ENCODE measurements around the gene OSBPL10. TPM values are rescaled to one million over a fixed set of nuclear protein-coding genes. Genes with fewer than 3 reads are reported as not detected.

The OSBPL10 gene
- total RNA-seq, 1 donor from 2014 or later, result 8.4 TPM

DNA sequence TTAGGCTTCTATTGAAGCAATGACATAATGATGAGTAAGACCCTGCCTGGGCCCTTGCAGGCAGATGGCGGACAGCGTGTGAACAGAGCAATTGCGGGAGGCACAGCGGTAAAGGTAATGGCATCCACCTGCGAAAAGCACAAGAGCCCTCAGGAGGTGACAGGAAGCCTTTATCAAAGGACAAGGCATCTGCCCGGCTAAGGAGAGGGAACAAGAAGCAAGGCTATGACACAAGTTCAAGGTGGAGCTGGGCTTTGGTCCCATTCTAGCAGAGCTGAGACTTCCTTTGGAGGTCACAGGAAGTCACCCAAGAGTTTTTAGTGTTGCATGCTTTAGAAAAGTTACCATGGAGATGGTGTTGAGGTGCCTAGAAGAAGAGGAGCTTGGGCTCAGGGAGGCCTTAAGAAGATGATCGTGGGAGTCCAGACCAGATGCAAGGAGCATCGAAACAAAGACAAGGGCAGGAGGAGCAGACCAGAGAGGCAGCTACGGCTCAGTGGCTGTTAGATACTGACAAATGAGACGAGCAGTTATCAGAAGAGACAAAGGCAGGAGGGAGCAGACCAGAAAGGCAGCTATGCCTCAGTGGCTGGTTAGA is 34.5 kb downstream of the OSBPL10 start:
- H3K4me3 Mint-ChIP-seq, result no peak overlapping the region
- Histone ChIP-seq H3K36me3 (no peaks in the 10 kb centered on the region), H3K9ac (no peak overlapping the region), H2AFZ (replicated peaks) (no peak overlapping the region), H3K4me3 (no peak overlapping the region), H3K27ac (no peak overlapping the region), H3K9me3 (ENCODE audit: low read depth) (no peaks in the 10 kb centered on the region), H3K27me3 (no peaks in the 10 kb centered on the region), H4K20me1 (ENCODE audit: low read depth) (no peaks in the 10 kb centered on the region), H3K4me1 (peaks cover 3% of the 10 kb centered on the region), H3F3A (ENCODE audit: low read depth) (peaks cover 1% of the 10 kb centered on the region), H3K4me2 (no peak overlapping the region), H3K79me2 (ENCODE audit: low read depth) (no peaks in the 10 kb centered on the region)
- DNase-seq (ENCODE audit: low spot score), result no peak
- no peak overlapping the region for H3K27ac Mint-ChIP-seq
- H3K9me3 Mint-ChIP-seq, result no peaks in the 10 kb centered on the region
- TF ChIP-seq EZH2phosphoT487 (IDR thresholded peaks at IDR 0.05) (no peak), EZH2 (IDR thresholded peaks at IDR 0.05) (no peak)
- TF ChIP-seq, protein P1, sequence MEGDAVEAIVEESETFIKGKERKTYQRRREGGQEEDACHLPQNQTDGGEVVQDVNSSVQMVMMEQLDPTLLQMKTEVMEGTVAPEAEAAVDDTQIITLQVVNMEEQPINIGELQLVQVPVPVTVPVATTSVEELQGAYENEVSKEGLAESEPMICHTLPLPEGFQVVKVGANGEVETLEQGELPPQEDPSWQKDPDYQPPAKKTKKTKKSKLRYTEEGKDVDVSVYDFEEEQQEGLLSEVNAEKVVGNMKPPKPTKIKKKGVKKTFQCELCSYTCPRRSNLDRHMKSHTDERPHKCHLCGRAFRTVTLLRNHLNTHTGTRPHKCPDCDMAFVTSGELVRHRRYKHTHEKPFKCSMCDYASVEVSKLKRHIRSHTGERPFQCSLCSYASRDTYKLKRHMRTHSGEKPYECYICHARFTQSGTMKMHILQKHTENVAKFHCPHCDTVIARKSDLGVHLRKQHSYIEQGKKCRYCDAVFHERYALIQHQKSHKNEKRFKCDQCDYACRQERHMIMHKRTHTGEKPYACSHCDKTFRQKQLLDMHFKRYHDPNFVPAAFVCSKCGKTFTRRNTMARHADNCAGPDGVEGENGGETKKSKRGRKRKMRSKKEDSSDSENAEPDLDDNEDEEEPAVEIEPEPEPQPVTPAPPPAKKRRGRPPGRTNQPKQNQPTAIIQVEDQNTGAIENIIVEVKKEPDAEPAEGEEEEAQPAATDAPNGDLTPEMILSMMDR (IDR thresholded peaks at IDR 0.05), result no peak
- peaks cover 12% of the 10 kb centered on the region for H3K4me1 Mint-ChIP-seq
- no peaks in the 10 kb centered on the region for H3K36me3 Mint-ChIP-seq
- no peaks in the 10 kb centered on the region for H3K27me3 Mint-ChIP-seq (ENCODE audit: insufficient read depth, low read depth)

- Mint-ChIP-seq H3K27ac (no peak overlapping the region), H3K4me3 (no peak overlapping the region), H3K9me3 (no peaks in the 10 kb centered on the region), H3K36me3 (no peaks in the 10 kb centered on the region), H3K27me3 (ENCODE audit: insufficient read depth, low read depth) (no peaks in the 10 kb centered on the region), H3K4me1 (peaks cover 12% of the 10 kb centered on the region)
- no peak overlapping the region for H3K4me2 ChIP-seq
- H3F3A ChIP-seq (ENCODE audit: low read depth), result peaks cover 4% of the 10 kb centered on the region
- TF ChIP-seq EZH2phosphoT487 (IDR thresholded peaks at IDR 0.05), result no peak
- TF ChIP-seq EZH2 (IDR thresholded peaks at IDR 0.05), result no peak
- TF ChIP-seq, protein P1 (IDR thresholded peaks at IDR 0.05), result no peak
- no peaks in the 10 kb centered on the region for H3K9me3 ChIP-seq (ENCODE audit: low read depth)
- no peaks in the 10 kb centered on the region for H3K27me3 ChIP-seq
- H3K9ac ChIP-seq, result no peak overlapping the region
- H3K4me3 ChIP-seq, result no peak overlapping the region
- no peaks in the 10 kb centered on the region for H3K79me2 ChIP-seq (ENCODE audit: low read depth)
- H3K4me1 ChIP-seq, result peaks cover 5% of the 10 kb centered on the region
- no peaks in the 10 kb centered on the region for H4K20me1 ChIP-seq (ENCODE audit: low read depth)
- no peak overlapping the region for H2AFZ ChIP-seq (replicated peaks)
- no peaks in the 10 kb centered on the region for H3K36me3 ChIP-seq
- no peak overlapping the region for H3K27ac ChIP-seq
- no peak for DNase-seq (ENCODE audit: low spot score)
Measured at GRCh38 chr3:31945738-31946052, 35.4 kb downstream of the OSBPL10 start.

GRCh38 chr3:31943041-31943440 is 38.0 kb downstream of the OSBPL10 start:
- no peaks in the 10 kb centered on the region for H3K9me3 Mint-ChIP-seq
- no peaks in the 10 kb centered on the region for H3K27me3 Mint-ChIP-seq (ENCODE audit: insufficient read depth, low read depth)
- no peak overlapping the region for H3K27ac Mint-ChIP-seq
- peaks cover 4% of the 10 kb centered on the region for H3F3A ChIP-seq (ENCODE audit: low read depth)
- peaks cover 12% of the 10 kb centered on the region for H3K4me1 Mint-ChIP-seq
- no peaks in the 10 kb centered on the region for H3K36me3 ChIP-seq
- H3K27ac ChIP-seq, result no peak overlapping the region
- H2AFZ ChIP-seq (replicated peaks), result no peak overlapping the region
- H3K4me2 ChIP-seq, result no peak overlapping the region
- no peak for TF ChIP-seq EZH2 (IDR thresholded peaks at IDR 0.05)
- TF ChIP-seq, protein P1 (IDR thresholded peaks at IDR 0.05), result no peak
- no peak for TF ChIP-seq EZH2phosphoT487 (IDR thresholded peaks at IDR 0.05)
- no peaks in the 10 kb centered on the region for H4K20me1 ChIP-seq (ENCODE audit: low read depth)
- H3K27me3 ChIP-seq, result no peaks in the 10 kb centered on the region
- no peaks in the 10 kb centered on the region for H3K79me2 ChIP-seq (ENCODE audit: low read depth)
- H3K4me3 Mint-ChIP-seq, result no peak overlapping the region
- DNase-seq (ENCODE audit: low spot score), result no peak
- peaks cover 5% of the 10 kb centered on the region for H3K4me1 ChIP-seq
- H3K36me3 Mint-ChIP-seq, result no peaks in the 10 kb centered on the region
- no peak overlapping the region for H3K9ac ChIP-seq
- H3K4me3 ChIP-seq, result no peak overlapping the region
- no peaks in the 10 kb centered on the region for H3K9me3 ChIP-seq (ENCODE audit: low read depth)

All from neural progenitor cell (in vitro differentiated cells).